NB4 (cell line): ENCODE data around the gene PRSS2.

Experiments
- TF ChIP-seq, protein P1 (sequence below): IDR thresholded peaks from one replicate; pipeline ENCODE4 v1.5.1; 2012; ENCODE audit warnings: low read depth, low read length
- TF ChIP-seq, protein P2 (sequence below): IDR thresholded peaks from 2 replicates; pipeline ENCODE4 v1.6.1; 2011; ENCODE audit warnings: low read depth, low read length

DNA sequence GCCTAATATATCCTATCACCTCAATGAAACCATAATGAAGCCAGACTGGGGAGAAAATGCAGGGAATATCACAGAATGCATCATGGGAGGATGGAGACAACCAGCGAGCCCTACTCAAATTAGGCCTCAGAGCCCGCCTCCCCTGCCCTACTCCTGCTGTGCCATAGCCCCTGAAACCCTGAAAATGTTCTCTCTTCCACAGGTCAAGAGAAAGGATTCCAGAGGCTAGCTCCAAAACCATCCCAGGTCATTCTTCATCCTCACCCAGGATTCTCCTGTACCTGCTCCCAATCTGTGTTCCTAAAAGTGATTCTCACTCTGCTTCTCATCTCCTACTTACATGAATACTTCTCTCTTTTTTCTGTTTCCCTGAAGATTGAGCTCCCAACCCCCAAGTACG, 31.5 kb downstream of the PRSS2 start:
- TF ChIP-seq, protein P1, sequence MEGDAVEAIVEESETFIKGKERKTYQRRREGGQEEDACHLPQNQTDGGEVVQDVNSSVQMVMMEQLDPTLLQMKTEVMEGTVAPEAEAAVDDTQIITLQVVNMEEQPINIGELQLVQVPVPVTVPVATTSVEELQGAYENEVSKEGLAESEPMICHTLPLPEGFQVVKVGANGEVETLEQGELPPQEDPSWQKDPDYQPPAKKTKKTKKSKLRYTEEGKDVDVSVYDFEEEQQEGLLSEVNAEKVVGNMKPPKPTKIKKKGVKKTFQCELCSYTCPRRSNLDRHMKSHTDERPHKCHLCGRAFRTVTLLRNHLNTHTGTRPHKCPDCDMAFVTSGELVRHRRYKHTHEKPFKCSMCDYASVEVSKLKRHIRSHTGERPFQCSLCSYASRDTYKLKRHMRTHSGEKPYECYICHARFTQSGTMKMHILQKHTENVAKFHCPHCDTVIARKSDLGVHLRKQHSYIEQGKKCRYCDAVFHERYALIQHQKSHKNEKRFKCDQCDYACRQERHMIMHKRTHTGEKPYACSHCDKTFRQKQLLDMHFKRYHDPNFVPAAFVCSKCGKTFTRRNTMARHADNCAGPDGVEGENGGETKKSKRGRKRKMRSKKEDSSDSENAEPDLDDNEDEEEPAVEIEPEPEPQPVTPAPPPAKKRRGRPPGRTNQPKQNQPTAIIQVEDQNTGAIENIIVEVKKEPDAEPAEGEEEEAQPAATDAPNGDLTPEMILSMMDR: no peak
- TF ChIP-seq, protein P2, sequence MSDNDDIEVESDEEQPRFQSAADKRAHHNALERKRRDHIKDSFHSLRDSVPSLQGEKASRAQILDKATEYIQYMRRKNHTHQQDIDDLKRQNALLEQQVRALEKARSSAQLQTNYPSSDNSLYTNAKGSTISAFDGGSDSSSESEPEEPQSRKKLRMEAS: no peak
